GM23338 (cell line): ENCODE data around the gene NBPF1.

Experiments
- CREB1 ChIP-seq: fragments of 250-450 bp; sonication (Bioruptor Pico); IDR thresholded peaks from 2 replicates; pipeline ENCODE4 v1.5.0; 2020; ENCODE audit warnings: low read depth, mild to moderate bottlenecking, moderate library complexity
- EZH2 ChIP-seq: fragments of 200-600 bp; sonication (generic); IDR thresholded peaks from one replicate; pipeline ENCODE4 v1.8.0; 2017; ENCODE audit warnings: antibody characterized with exemption, mild to moderate bottlenecking, low read depth; ENCODE audit not compliant: unreplicated experiment
- EZH2phosphoT487 ChIP-seq: fragments of 200-600 bp; sonication (generic); IDR thresholded peaks from one replicate; pipeline ENCODE4 v1.8.1; 2018; ENCODE audit warnings: antibody characterized with exemption; ENCODE audit not compliant: unreplicated experiment
- JUNB ChIP-seq: IDR thresholded peaks from one replicate; pipeline ENCODE4 v1.6.1; 2016; ENCODE audit warnings: antibody characterized with exemption; ENCODE audit not compliant: unreplicated experiment
- NANOG ChIP-seq: IDR thresholded peaks from 2 replicates; pipeline ENCODE4 v1.6.1; 2016; ENCODE audit warnings: antibody characterized with exemption, borderline replicate concordance
- POLR2AphosphoS5 ChIP-seq: IDR thresholded peaks from 2 replicates; pipeline ENCODE4 v1.6.1; 2016; ENCODE audit warnings: antibody characterized with exemption, low read depth
- STAT1 ChIP-seq: IDR thresholded peaks from one replicate; pipeline ENCODE4 v1.6.1; 2016; ENCODE audit warnings: antibody characterized with exemption; ENCODE audit not compliant: unreplicated experiment
- ZNF114 ChIP-seq: fragments of 250-450 bp; sonication (Bioruptor Pico); IDR thresholded peaks from 2 replicates; pipeline ENCODE4 v1.5.0; 2020; ENCODE audit warnings: mild to moderate bottlenecking, moderate library complexity
- ZNF331 ChIP-seq: fragments of 250-450 bp; sonication (Bioruptor Pico); IDR thresholded peaks from 2 replicates; pipeline ENCODE4 v1.5.0; 2020; ENCODE audit warnings: low read depth, mild to moderate bottlenecking, moderate library complexity
- TF ChIP-seq, protein P1 (sequence below), 2 experiments: fragments of 200-600 bp in 1 of 2; sonication (generic) in 1 of 2; conservative IDR thresholded peaks; 2 replicates each; pipeline versions ENCODE4 v1.5.1 to v1.6.1; 2016 to 2017; ENCODE audit warnings: antibody characterized with exemption in 2 of 2, low read depth in 2 of 2, mild to moderate bottlenecking in 2 of 2, moderate library complexity in 1 of 2
- TF ChIP-seq, protein P2 (sequence below): IDR thresholded peaks from one replicate; pipeline ENCODE4 v1.6.1; 2018; ENCODE audit warnings: antibody characterized with exemption; ENCODE audit not compliant: unreplicated experiment
- TF ChIP-seq, protein P3 (sequence below): fragments of 250-450 bp; sonication (Bioruptor Pico); IDR thresholded peaks from 2 replicates; pipeline ENCODE4 v1.5.0; 2020; ENCODE audit warnings: mild to moderate bottlenecking, moderate library complexity
- TF ChIP-seq, protein P4 (sequence below): IDR thresholded peaks from 2 replicates; pipeline ENCODE4 v1.6.1; 2016; ENCODE audit warnings: antibody characterized with exemption

DNA sequence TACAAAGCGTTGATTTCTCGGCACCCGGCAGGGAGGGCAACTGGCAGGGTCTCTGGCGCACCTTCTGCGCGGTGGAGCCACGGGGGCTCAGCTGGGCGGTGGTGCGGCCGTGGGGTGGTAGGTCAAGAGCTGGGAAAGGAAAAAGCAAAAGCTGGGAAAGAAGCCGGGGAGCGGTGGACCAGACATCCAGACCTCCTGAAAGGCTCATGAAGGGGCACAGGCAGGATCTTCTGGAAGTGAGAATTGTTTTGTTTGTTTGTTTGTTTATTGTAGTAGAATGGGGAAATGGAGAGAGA lies 92.1 kb downstream of the NBPF1 start:
- TF ChIP-seq, protein P1, sequence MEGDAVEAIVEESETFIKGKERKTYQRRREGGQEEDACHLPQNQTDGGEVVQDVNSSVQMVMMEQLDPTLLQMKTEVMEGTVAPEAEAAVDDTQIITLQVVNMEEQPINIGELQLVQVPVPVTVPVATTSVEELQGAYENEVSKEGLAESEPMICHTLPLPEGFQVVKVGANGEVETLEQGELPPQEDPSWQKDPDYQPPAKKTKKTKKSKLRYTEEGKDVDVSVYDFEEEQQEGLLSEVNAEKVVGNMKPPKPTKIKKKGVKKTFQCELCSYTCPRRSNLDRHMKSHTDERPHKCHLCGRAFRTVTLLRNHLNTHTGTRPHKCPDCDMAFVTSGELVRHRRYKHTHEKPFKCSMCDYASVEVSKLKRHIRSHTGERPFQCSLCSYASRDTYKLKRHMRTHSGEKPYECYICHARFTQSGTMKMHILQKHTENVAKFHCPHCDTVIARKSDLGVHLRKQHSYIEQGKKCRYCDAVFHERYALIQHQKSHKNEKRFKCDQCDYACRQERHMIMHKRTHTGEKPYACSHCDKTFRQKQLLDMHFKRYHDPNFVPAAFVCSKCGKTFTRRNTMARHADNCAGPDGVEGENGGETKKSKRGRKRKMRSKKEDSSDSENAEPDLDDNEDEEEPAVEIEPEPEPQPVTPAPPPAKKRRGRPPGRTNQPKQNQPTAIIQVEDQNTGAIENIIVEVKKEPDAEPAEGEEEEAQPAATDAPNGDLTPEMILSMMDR (conservative IDR thresholded peaks at IDR 0.05; ENCODE audit: low read depth in 2 of 2): no peak
- TF ChIP-seq, protein P2, sequence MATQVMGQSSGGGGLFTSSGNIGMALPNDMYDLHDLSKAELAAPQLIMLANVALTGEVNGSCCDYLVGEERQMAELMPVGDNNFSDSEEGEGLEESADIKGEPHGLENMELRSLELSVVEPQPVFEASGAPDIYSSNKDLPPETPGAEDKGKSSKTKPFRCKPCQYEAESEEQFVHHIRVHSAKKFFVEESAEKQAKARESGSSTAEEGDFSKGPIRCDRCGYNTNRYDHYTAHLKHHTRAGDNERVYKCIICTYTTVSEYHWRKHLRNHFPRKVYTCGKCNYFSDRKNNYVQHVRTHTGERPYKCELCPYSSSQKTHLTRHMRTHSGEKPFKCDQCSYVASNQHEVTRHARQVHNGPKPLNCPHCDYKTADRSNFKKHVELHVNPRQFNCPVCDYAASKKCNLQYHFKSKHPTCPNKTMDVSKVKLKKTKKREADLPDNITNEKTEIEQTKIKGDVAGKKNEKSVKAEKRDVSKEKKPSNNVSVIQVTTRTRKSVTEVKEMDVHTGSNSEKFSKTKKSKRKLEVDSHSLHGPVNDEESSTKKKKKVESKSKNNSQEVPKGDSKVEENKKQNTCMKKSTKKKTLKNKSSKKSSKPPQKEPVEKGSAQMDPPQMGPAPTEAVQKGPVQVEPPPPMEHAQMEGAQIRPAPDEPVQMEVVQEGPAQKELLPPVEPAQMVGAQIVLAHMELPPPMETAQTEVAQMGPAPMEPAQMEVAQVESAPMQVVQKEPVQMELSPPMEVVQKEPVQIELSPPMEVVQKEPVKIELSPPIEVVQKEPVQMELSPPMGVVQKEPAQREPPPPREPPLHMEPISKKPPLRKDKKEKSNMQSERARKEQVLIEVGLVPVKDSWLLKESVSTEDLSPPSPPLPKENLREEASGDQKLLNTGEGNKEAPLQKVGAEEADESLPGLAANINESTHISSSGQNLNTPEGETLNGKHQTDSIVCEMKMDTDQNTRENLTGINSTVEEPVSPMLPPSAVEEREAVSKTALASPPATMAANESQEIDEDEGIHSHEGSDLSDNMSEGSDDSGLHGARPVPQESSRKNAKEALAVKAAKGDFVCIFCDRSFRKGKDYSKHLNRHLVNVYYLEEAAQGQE: no peak
- no peak for TF ChIP-seq CREB1 (CRISPR knock-in tag)
- no peak for TF ChIP-seq EZH2
- TF ChIP-seq EZH2phosphoT487: no peak
- no peak for TF ChIP-seq POLR2AphosphoS5
- TF ChIP-seq, protein P3, sequence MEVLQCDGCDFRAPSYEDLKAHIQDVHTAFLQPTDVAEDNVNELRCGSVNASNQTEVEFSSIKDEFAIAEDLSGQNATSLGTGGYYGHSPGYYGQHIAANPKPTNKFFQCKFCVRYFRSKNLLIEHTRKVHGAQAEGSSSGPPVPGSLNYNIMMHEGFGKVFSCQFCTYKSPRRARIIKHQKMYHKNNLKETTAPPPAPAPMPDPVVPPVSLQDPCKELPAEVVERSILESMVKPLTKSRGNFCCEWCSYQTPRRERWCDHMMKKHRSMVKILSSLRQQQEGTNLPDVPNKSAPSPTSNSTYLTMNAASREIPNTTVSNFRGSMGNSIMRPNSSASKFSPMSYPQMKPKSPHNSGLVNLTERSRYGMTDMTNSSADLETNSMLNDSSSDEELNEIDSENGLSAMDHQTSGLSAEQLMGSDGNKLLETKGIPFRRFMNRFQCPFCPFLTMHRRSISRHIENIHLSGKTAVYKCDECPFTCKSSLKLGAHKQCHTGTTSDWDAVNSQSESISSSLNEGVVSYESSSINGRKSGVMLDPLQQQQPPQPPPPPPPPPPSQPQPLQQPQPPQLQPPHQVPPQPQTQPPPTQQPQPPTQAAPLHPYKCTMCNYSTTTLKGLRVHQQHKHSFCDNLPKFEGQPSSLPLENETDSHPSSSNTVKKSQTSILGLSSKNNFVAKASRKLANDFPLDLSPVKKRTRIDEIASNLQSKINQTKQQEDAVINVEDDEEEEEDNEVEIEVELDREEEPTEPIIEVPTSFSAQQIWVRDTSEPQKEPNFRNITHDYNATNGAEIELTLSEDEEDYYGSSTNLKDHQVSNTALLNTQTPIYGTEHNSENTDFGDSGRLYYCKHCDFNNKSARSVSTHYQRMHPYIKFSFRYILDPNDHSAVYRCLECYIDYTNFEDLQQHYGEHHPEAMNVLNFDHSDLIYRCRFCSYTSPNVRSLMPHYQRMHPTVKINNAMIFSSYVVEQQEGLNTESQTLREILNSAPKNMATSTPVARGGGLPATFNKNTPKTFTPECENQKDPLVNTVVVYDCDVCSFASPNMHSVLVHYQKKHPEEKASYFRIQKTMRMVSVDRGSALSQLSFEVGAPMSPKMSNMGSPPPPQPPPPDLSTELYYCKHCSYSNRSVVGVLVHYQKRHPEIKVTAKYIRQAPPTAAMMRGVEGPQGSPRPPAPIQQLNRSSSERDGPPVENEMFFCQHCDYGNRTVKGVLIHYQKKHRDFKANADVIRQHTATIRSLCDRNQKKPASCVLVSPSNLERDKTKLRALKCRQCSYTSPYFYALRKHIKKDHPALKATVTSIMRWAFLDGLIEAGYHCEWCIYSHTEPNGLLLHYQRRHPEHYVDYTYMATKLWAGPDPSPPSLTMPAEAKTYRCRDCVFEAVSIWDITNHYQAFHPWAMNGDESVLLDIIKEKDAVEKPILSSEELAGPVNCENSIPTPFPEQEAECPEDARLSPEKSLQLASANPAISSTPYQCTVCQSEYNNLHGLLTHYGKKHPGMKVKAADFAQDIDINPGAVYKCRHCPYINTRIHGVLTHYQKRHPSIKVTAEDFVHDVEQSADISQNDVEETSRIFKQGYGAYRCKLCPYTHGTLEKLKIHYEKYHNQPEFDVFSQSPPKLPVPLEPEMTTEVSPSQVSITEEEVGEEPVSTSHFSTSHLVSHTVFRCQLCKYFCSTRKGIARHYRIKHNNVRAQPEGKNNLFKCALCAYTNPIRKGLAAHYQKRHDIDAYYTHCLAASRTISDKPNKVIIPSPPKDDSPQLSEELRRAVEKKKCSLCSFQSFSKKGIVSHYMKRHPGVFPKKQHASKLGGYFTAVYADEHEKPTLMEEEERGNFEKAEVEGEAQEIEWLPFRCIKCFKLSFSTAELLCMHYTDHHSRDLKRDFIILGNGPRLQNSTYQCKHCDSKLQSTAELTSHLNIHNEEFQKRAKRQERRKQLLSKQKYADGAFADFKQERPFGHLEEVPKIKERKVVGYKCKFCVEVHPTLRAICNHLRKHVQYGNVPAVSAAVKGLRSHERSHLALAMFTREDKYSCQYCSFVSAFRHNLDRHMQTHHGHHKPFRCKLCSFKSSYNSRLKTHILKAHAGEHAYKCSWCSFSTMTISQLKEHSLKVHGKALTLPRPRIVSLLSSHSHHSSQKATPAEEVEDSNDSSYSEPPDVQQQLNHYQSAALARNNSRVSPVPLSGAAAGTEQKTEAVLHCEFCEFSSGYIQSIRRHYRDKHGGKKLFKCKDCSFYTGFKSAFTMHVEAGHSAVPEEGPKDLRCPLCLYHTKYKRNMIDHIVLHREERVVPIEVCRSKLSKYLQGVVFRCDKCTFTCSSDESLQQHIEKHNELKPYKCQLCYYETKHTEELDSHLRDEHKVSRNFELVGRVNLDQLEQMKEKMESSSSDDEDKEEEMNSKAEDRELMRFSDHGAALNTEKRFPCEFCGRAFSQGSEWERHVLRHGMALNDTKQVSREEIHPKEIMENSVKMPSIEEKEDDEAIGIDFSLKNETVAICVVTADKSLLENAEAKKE: no peak
- TF ChIP-seq JUNB: no peak
- TF ChIP-seq ZNF331 (CRISPR knock-in tag): no peak
- TF ChIP-seq ZNF114 (CRISPR knock-in tag): no peak
- TF ChIP-seq STAT1: no peak
- no peak for TF ChIP-seq NANOG
- TF ChIP-seq, protein P4, sequence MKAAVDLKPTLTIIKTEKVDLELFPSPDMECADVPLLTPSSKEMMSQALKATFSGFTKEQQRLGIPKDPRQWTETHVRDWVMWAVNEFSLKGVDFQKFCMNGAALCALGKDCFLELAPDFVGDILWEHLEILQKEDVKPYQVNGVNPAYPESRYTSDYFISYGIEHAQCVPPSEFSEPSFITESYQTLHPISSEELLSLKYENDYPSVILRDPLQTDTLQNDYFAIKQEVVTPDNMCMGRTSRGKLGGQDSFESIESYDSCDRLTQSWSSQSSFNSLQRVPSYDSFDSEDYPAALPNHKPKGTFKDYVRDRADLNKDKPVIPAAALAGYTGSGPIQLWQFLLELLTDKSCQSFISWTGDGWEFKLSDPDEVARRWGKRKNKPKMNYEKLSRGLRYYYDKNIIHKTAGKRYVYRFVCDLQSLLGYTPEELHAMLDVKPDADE: no peak
